H9 (cell line): ENCODE data around the gene GATA2. TPM values are rescaled to one million over a fixed set of nuclear protein-coding genes. Genes with fewer than 3 reads are reported as not detected.

Source experiments
- DNase-seq: peaks from one replicate; pipeline ENCODE4 v3.0.0-alpha.2; 2017
- H2AFZ ChIP-seq: one replicate; pipeline ENCODE4 v1.6.1; 2013; ENCODE audit warnings: mild to moderate bottlenecking, low read length, control low read depth, moderate library complexity
- H2AK5ac ChIP-seq: 2 replicates; pipeline ENCODE4 v1.6.1; 2013; ENCODE audit warnings: low read length, control low read depth, mixed read lengths; ENCODE audit not compliant: insufficient read length
- H2BK120ac ChIP-seq: one replicate; pipeline ENCODE4 v1.6.1; 2013; ENCODE audit warnings: low read depth, mild to moderate bottlenecking, low read length, control low read depth, inconsistent platforms; ENCODE audit not compliant: poor library complexity, severe bottlenecking
- H2BK12ac ChIP-seq: 2 replicates; pipeline ENCODE4 v1.6.1; 2013; ENCODE audit warnings: low read length, control low read depth, mixed read lengths, low read depth; ENCODE audit not compliant: insufficient read length
- H2BK15ac ChIP-seq: 2 replicates; pipeline ENCODE4 v1.6.1; 2013; ENCODE audit warnings: low read depth, low read length, control low read depth
- H2BK20ac ChIP-seq: one replicate; pipeline ENCODE4 v1.6.1; 2013; ENCODE audit warnings: low read depth, mild to moderate bottlenecking, low read length, control low read depth, inconsistent platforms; ENCODE audit not compliant: poor library complexity, severe bottlenecking
- H2BK5ac ChIP-seq: 2 replicates; pipeline ENCODE4 v1.6.1; 2013; ENCODE audit warnings: low read length, control low read depth, mixed read lengths; ENCODE audit not compliant: insufficient read length
- H3K14ac ChIP-seq: 2 replicates; pipeline ENCODE4 v1.6.1; 2013; ENCODE audit warnings: low read length, control low read depth; ENCODE audit not compliant: insufficient read depth
- H3K18ac ChIP-seq: 2 replicates; pipeline ENCODE4 v1.6.1; 2013; ENCODE audit warnings: low read depth, mild to moderate bottlenecking, mixed read lengths, low read length, control low read depth; ENCODE audit not compliant: insufficient read length
- H3K23ac ChIP-seq: 2 replicates; pipeline ENCODE4 v1.6.1; 2013; ENCODE audit warnings: low read length, control low read depth, mixed read lengths, low read depth; ENCODE audit not compliant: insufficient read length
- H3K23me2 ChIP-seq: 2 replicates; pipeline ENCODE4 v1.6.1; 2013; ENCODE audit warnings: low read depth, mild to moderate bottlenecking, mixed read lengths, low read length, control low read depth; ENCODE audit not compliant: insufficient read length, poor library complexity, severe bottlenecking
- H3K27ac ChIP-seq: 2 replicates; pipeline ENCODE4 v1.5.1; 2013; ENCODE audit warnings: low read length, control low read depth, mixed read lengths, low read depth; ENCODE audit not compliant: insufficient read length
- H3K27me3 ChIP-seq: 2 replicates; pipeline ENCODE4 v1.6.1; 2013; ENCODE audit warnings: low read length, control low read depth, inconsistent platforms; ENCODE audit not compliant: insufficient read depth
- H3K4ac ChIP-seq: 2 replicates; pipeline ENCODE4 v1.6.1; 2013; ENCODE audit warnings: low read depth, mild to moderate bottlenecking, control low read depth, inconsistent platforms, low read length, moderate library complexity
- H3K4me1 ChIP-seq: 2 replicates; pipeline ENCODE4 v1.6.1; 2013; ENCODE audit warnings: low read length, control low read depth, inconsistent platforms; ENCODE audit not compliant: insufficient read depth
- H3K4me2 ChIP-seq: 2 replicates; pipeline ENCODE4 v1.6.1; 2013; ENCODE audit warnings: low read length, control low read depth, mixed read lengths; ENCODE audit not compliant: insufficient read length, insufficient read depth
- H3K56ac ChIP-seq: 2 replicates; pipeline ENCODE4 v1.6.1; 2013; ENCODE audit warnings: low read depth, mild to moderate bottlenecking, mixed read lengths, low read length, control low read depth; ENCODE audit not compliant: insufficient read length
- H3K79me1 ChIP-seq: 2 replicates; pipeline ENCODE4 v1.6.1; 2013; ENCODE audit warnings: low read depth, mild to moderate bottlenecking, moderate library complexity, low read length, control low read depth, inconsistent platforms; ENCODE audit not compliant: insufficient read depth, poor library complexity, severe bottlenecking
- H3K79me2 ChIP-seq: 2 replicates; pipeline ENCODE4 v1.6.1; 2013; ENCODE audit warnings: low read length, control low read depth, inconsistent platforms; ENCODE audit not compliant: insufficient read depth
- H3K9ac ChIP-seq: 2 replicates; pipeline ENCODE4 v1.6.1; 2013; ENCODE audit warnings: low read length, control low read depth, mixed read lengths; ENCODE audit not compliant: insufficient read length; ENCODE audit errors: extremely low read depth
- H3K9me3 ChIP-seq: one replicate; pipeline ENCODE4 v1.6.1; 2013; ENCODE audit warnings: low read depth, low read length, inconsistent platforms; ENCODE audit not compliant: control insufficient read depth
- H3T11ph ChIP-seq: one replicate; pipeline ENCODE4 v1.6.1; 2013; ENCODE audit warnings: mild to moderate bottlenecking, low read length, control low read depth, inconsistent platforms
- H4K20me1 ChIP-seq: one replicate; pipeline ENCODE4 v1.6.1; 2013; ENCODE audit not compliant: control insufficient read depth, insufficient read length, insufficient read depth
- H4K5ac ChIP-seq: 2 replicates; pipeline ENCODE4 v1.6.1; 2013; ENCODE audit warnings: low read depth, mild to moderate bottlenecking, mixed read lengths, low read length, control low read depth; ENCODE audit not compliant: insufficient read length
- H4K8ac ChIP-seq: replicated peaks from 2 replicates; pipeline ENCODE4 v1.6.1; 2013; ENCODE audit warnings: low read length, control low read depth, mixed read lengths, low read depth; ENCODE audit not compliant: insufficient read length
- H4K91ac ChIP-seq: 2 replicates; pipeline ENCODE4 v1.6.1; 2013; ENCODE audit warnings: low read depth, mild to moderate bottlenecking, moderate library complexity, mixed read lengths, low read length, control low read depth; ENCODE audit not compliant: insufficient read length
- H3K27ac Mint-ChIP-seq, 3 experiments: 2 replicates in 2 of 3; 3 replicates in 1 of 3; pipeline ENCODE4 v1.8.0; 2020 to 2021; ENCODE audit warnings: mixed read lengths in 3 of 3, mild to moderate bottlenecking in 1 of 3, moderate library complexity in 1 of 3
- H3K27me3 Mint-ChIP-seq: 2 replicates; pipeline ENCODE4 v1.8.0; 2021; ENCODE audit warnings: low read depth, mild to moderate bottlenecking, moderate library complexity, mixed read lengths
- H3K36me3 Mint-ChIP-seq, 3 experiments: 2 replicates in 2 of 3; 3 replicates in 1 of 3; pipeline ENCODE4 v1.8.0; 2020 to 2021; ENCODE audit warnings: low read depth in 3 of 3, mixed read lengths in 3 of 3; ENCODE audit not compliant: insufficient read depth in 1 of 3
- H3K4me1 Mint-ChIP-seq, 2 experiments: 2 replicates each; pipeline ENCODE4 v1.8.0; 2020; ENCODE audit warnings: mixed read lengths in 2 of 2
- H3K4me3 Mint-ChIP-seq, 2 experiments: 2 replicates in 1 of 2; 3 replicates in 1 of 2; pipeline ENCODE4 v1.8.0; 2020 to 2021; ENCODE audit warnings: mild to moderate bottlenecking in 2 of 2, mixed read lengths in 2 of 2, moderate library complexity in 1 of 2
- H3K9me3 Mint-ChIP-seq, 2 experiments: 2 replicates in 1 of 2; 3 replicates in 1 of 2; pipeline ENCODE4 v1.8.0; 2020; ENCODE audit warnings: mild to moderate bottlenecking in 2 of 2, mixed read lengths in 2 of 2, moderate library complexity in 1 of 2
- CTCF ChIP-seq: fragments of 200-600 bp; sonication (generic); conservative IDR thresholded peaks from 3 replicates; pipeline ENCODE4 v1.8.0; 2021; ENCODE audit warnings: antibody characterized with exemption, mild to moderate bottlenecking
- WGBS: extraction: QIAGEN DNeasy Blood & Tissue Kit; methylation state at CpG from one replicate; pipeline ENCODE4 v1.1.7; 2013; ENCODE audit warnings: missing lambda C conversion rate, low lambda C conversion rate, mixed read lengths; ENCODE audit not compliant: insufficient read length; ENCODE audit errors: extremely low coverage; 5-methylcytosine and 5-hydroxymethylcytosine counted together
- total RNA-seq: library from RNA; stranded (reverse); gene quantifications from 2 replicates; pipeline ENCODE4 v1.2.1, GENCODE V29; 2021

GATA2 gene
- total RNA-seq, 1 experiment from 2014 or later: 1.9 TPM

DNA sequence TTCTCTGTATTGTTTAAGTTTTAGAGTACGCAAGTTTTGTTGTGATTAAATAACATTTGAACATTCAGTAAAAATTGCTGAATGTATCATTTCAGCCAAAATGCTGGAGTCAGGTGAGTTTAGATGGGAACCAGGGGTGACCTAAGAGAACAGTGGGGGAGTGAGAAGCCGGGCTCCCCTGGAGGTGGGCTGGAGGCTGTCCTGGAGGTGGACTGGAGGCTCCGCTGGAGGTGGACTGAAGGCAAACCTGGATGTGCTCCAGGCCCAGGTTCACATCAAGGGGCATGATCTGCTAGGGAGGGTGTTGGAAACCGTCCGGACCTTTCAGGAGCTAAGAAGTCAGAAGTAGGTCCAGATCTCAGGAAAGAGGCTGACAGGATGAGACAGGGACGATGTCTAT lies 50.1 kb downstream of the GATA2 start:
- no peak overlapping the region for H3K27ac ChIP-seq
- peaks cover 5 to 12% of the 10 kb centered on the region in 2 experiments for H3K9me3 Mint-ChIP-seq
- H2BK15ac ChIP-seq: no peak overlapping the region
- peaks cover 11% of the 10 kb centered on the region in 2 experiments for H3K4me1 Mint-ChIP-seq
- no peak overlapping the region for H3K4ac ChIP-seq
- no peak overlapping the region for H4K8ac ChIP-seq
- no peak overlapping the region for H2BK20ac ChIP-seq
- no peaks in the 10 kb centered on the region for H3K9me3 ChIP-seq
- H3K36me3 Mint-ChIP-seq: no peaks in the 10 kb centered on the region; a peak in 1 of 7 replicates
- H3K4me3 Mint-ChIP-seq: no peak overlapping the region
- no peak overlapping the region for H3K4me2 ChIP-seq
- H3K79me2 ChIP-seq: no peaks in the 10 kb centered on the region
- H2BK5ac ChIP-seq: no peak overlapping the region
- WGBS: no CpG with 5 or more reads among the region's 6 CpGs
- H3K9ac ChIP-seq: no peak overlapping the region
- peaks cover 2% of the 10 kb centered on the region for H4K20me1 ChIP-seq
- H3K56ac ChIP-seq: no peak overlapping the region
- no peak for DNase-seq
- H2BK12ac ChIP-seq: no peak overlapping the region
- H3K14ac ChIP-seq: no peak overlapping the region
- no peak for TF ChIP-seq CTCF
- H3K23ac ChIP-seq: no peak overlapping the region
- no peaks in the 10 kb centered on the region for H3K79me1 ChIP-seq
- no peaks in the 10 kb centered on the region for H3K23me2 ChIP-seq
- H2BK120ac ChIP-seq: no peak overlapping the region
- no peak overlapping the region for H3K18ac ChIP-seq
- no peaks in the 10 kb centered on the region for H3K27me3 ChIP-seq
- H3K27ac Mint-ChIP-seq: no peak overlapping the region; a peak in 2 of 7 replicates
- H4K5ac ChIP-seq: no peak overlapping the region
- H4K91ac ChIP-seq: no peak overlapping the region
- peaks cover 75% of the 10 kb centered on the region for H3K27me3 Mint-ChIP-seq
- H2AK5ac ChIP-seq: no peak overlapping the region
- no peak overlapping the region for H3T11ph ChIP-seq
- H2AFZ ChIP-seq: no peak overlapping the region
- H3K4me1 ChIP-seq: no peaks in the 10 kb centered on the region
